Measurements from ENCODE around the gene ADGRA1.

Gene ADGRA1

DNA sequence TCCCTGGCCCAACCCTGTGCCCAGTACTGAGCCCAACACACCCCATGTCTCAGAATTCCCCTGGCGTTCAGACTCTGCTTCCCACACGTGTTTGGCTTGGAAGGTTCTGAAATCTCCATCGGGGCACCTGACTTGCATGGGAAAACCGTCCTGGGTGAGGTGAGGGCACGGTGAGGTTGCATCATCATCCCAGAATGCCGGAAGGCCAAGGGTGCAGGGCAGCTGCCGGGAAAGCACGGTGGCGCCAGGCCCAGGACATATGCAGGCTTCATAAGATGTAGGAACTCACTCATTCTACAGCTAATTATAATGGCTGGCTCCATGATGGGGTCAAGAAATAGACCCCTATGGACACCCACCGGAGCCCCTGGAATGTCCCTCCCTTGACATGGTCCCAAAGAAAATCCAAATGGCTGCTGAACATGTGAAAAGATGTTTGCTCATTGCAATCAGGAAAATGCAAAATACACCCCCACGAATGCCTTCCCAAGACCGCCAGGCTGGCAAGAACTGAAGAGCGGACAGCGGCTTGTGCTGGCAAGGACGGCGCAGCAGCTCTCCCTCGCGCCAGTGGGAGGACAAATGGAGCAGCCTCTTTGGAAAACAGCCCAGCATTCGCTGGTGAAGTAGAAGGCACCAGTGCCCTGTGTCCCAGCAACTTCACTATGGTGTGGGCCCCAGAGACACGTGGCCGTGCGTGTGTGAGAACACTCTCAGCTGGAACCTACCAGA is 74.6 kb downstream of the ADGRA1 start:
- Histone ChIP-seq H2AFZ (ENCODE audit: low read depth, low read length) (no peak overlapping the region), H3K14ac (ENCODE audit: low read length in 2 of 2) (no peak overlapping the region), H3K79me1 (replicated peaks; ENCODE audit: low read length, poor library complexity, severe bottlenecking) (no peaks in the 10 kb centered on the region), H3K27me3 (ENCODE audit: control insufficient read depth in 1 of 2, insufficient read depth in 1 of 2, low read length in 2 of 2) (peaks cover 44 to 75% of the 10 kb centered on the region in 2 experiments), H3K27ac (ENCODE audit: low read length, poor library complexity, severe bottlenecking) (no peak overlapping the region), H3K4ac (ENCODE audit: low read depth in 1 of 2, low read length in 2 of 2) (no peak overlapping the region), H3K18ac (ENCODE audit: low read depth in 1 of 2, low read length in 2 of 2) (no peak overlapping the region), H3K4me3 (ENCODE audit: insufficient read depth in 1 of 2, low read depth in 1 of 2, low read length in 2 of 2) (no peak overlapping the region), H3K9ac (ENCODE audit: low read length) (no peak overlapping the region), H3K4me1 (ENCODE audit: control insufficient read depth, insufficient read depth, low read depth, low read length) (peaks cover 23% of the 10 kb centered on the region), H4K8ac (ENCODE audit: low read length) (no peak overlapping the region), H2AK5ac (ENCODE audit: low read length, severe bottlenecking) (no peak overlapping the region), H2BK15ac (ENCODE audit: low read depth, poor library complexity, severe bottlenecking) (no peak overlapping the region), H3K23ac (ENCODE audit: low read length in 2 of 2) (no peak overlapping the region), H2BK12ac (ENCODE audit: low read length in 2 of 2) (no peak overlapping the region), H2BK120ac (ENCODE audit: low read depth, low read length) (no peak overlapping the region), H2BK5ac (ENCODE audit: low read depth, low read length, poor library complexity, severe bottlenecking) (no peak overlapping the region), H4K91ac (ENCODE audit: low read length) (no peak overlapping the region), H3K36me3 (ENCODE audit: control insufficient read depth in 1 of 2, insufficient read depth in 2 of 2, low read depth in 1 of 2, low read length in 2 of 2) (no peaks in the 10 kb centered on the region), H3K9me3 (ENCODE audit: control insufficient read depth, low read length) (no peaks in the 10 kb centered on the region), H3K4me2 (ENCODE audit: low read length, poor library complexity, severe bottlenecking) (no peak overlapping the region)
- WGBS: 89% methylated on average over 22 of the region's 22 CpGs
- no peak for DNase-seq

DNA sequence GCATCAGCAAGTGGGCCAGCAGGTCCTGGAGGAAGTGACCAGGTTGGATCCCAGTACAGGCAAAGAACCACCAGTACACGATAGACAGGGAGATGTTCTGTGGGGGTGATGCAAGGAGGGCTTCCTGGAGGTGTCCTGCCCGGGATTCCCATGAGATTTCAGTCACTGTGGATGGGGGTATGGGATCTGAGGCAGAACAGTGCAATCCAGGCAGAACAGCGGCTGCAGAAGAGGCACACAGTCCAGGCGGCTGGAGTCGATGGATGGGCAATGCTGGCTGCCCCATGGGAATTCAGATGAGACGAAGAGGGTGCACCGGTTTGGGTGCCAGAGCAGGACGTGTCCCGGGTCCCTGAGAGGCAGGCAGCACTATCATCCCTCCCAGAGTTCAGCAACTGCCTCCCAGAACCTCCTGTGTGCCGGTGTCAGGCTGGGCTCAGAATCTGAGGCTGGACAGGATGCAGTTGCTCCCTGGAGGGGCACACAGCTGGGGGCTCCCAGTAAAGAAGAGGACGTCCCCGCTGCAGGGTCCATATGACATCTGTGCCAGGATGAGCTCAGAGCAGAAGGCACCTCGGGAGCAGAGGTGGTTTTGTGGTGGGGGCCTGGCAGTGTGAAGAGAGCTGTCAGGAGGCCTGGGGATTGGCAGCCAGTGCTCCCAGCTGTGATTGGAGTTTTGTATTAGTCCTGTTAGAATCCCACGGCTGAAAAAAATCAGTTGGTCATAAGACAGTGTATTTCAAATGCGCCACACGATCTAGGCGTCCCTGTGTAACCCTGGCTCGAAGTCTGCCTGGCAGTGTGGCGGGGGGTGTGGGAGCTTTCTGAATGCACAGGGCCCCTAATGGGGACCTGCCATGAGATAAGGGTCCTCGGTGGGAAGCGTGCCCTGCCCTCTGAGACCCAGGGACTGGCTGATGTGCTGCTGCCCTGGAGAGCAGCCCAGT is 75.5 kb downstream of the ADGRA1 start:
- Histone ChIP-seq H3K23ac (ENCODE audit: low read length in 2 of 2) (no peak overlapping the region), H3K18ac (ENCODE audit: low read depth in 1 of 2, low read length in 2 of 2) (no peak overlapping the region), H2AK5ac (ENCODE audit: low read length, severe bottlenecking) (no peak overlapping the region), H3K4ac (ENCODE audit: low read depth in 1 of 2, low read length in 2 of 2) (no peak overlapping the region), H3K4me1 (ENCODE audit: control insufficient read depth, insufficient read depth, low read depth, low read length) (peaks cover 23% of the 10 kb centered on the region), H3K9ac (ENCODE audit: low read length) (no peak overlapping the region), H3K14ac (ENCODE audit: low read length in 2 of 2) (no peak overlapping the region), H3K4me3 (ENCODE audit: insufficient read depth in 1 of 2, low read depth in 1 of 2, low read length in 2 of 2) (no peak overlapping the region), H2BK15ac (ENCODE audit: low read depth, poor library complexity, severe bottlenecking) (no peak overlapping the region), H3K4me2 (ENCODE audit: low read length, poor library complexity, severe bottlenecking) (no peak overlapping the region), H2AFZ (ENCODE audit: low read depth, low read length) (no peak overlapping the region), H3K27me3 (ENCODE audit: control insufficient read depth in 1 of 2, insufficient read depth in 1 of 2, low read length in 2 of 2) (peaks cover 44 to 74% of the 10 kb centered on the region in 2 experiments), H4K8ac (ENCODE audit: low read length) (no peak overlapping the region), H3K9me3 (ENCODE audit: control insufficient read depth, low read length) (no peaks in the 10 kb centered on the region), H3K27ac (ENCODE audit: low read length, poor library complexity, severe bottlenecking) (no peak overlapping the region), H4K91ac (ENCODE audit: low read length) (no peak overlapping the region), H2BK12ac (ENCODE audit: low read length in 2 of 2) (no peak overlapping the region), H3K79me1 (replicated peaks; ENCODE audit: low read length, poor library complexity, severe bottlenecking) (no peaks in the 10 kb centered on the region), H2BK5ac (ENCODE audit: low read depth, low read length, poor library complexity, severe bottlenecking) (no peak overlapping the region), H3K36me3 (ENCODE audit: control insufficient read depth in 1 of 2, insufficient read depth in 2 of 2, low read depth in 1 of 2, low read length in 2 of 2) (no peaks in the 10 kb centered on the region), H2BK120ac (ENCODE audit: low read depth, low read length) (no peak overlapping the region)
- WGBS: 83% methylated on average over 21 of the region's 21 CpGs
- DNase-seq: no peak

DNA sequence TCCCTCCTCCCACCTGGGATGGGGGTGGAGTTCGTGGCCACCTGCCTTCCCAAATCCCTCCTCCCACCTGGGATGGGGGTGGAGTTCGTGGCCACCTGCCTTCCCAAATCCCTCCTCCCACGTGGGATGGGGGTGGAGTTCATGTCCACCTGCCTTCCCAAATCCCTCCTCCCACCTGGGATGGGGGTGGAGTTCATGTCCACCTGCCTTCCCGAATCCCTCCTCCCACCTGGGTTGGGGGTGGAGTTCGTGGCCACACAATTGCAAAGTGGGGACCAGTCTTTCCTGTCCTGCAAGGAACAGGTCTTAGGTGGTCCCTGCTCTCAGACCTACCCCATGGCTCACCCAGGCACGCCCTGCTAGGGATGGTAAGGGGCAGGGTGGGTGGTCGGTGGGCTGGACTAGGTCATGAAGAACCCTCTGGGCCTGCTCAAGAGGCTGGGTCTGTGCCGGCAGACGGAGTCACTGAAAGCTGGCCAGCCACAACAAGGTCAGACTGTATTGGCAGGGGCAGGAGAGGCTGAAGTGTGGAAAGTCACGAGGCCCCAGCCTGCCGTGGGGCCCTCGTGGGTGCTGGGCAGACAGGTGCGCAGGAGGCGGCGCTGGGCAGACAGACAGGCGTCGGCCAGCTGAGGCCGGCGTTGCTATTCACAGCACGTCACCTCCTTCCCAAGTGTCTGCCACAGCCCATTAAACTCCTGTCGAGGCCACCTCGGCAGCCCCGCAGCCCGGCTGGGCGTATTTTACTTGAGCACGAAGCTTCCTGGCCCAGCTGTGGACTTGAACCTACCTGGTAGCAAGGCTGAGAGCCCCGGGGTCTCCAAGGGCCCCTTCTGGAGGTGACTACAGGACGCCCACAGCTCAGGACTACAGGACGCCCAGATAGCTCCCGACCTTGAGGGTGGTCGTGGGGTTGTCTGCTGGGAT is 76.4 kb downstream of the ADGRA1 start:
- Histone ChIP-seq H3K27ac (ENCODE audit: low read length, poor library complexity, severe bottlenecking) (no peak overlapping the region), H3K23ac (ENCODE audit: low read length in 2 of 2) (no peak overlapping the region), H2BK5ac (ENCODE audit: low read depth, low read length, poor library complexity, severe bottlenecking) (no peak overlapping the region), H3K4me2 (ENCODE audit: low read length, poor library complexity, severe bottlenecking) (no peak overlapping the region), H2AFZ (ENCODE audit: low read depth, low read length) (no peak overlapping the region), H3K14ac (ENCODE audit: low read length in 2 of 2) (no peak overlapping the region), H2BK15ac (ENCODE audit: low read depth, poor library complexity, severe bottlenecking) (no peak overlapping the region), H3K4me3 (ENCODE audit: insufficient read depth in 1 of 2, low read depth in 1 of 2, low read length in 2 of 2) (no peak overlapping the region), H3K4ac (ENCODE audit: low read depth in 1 of 2, low read length in 2 of 2) (no peak overlapping the region), H4K91ac (ENCODE audit: low read length) (no peak overlapping the region), H3K4me1 (ENCODE audit: control insufficient read depth, insufficient read depth, low read depth, low read length) (peaks cover 18% of the 10 kb centered on the region), H2BK12ac (ENCODE audit: low read length in 2 of 2) (no peak overlapping the region), H3K79me1 (replicated peaks; ENCODE audit: low read length, poor library complexity, severe bottlenecking) (no peaks in the 10 kb centered on the region), H4K8ac (ENCODE audit: low read length) (no peak overlapping the region), H3K18ac (ENCODE audit: low read depth in 1 of 2, low read length in 2 of 2) (no peak overlapping the region), H2BK120ac (ENCODE audit: low read depth, low read length) (no peak overlapping the region), H3K9me3 (ENCODE audit: control insufficient read depth, low read length) (no peaks in the 10 kb centered on the region), H3K9ac (ENCODE audit: low read length) (no peak overlapping the region), H2AK5ac (ENCODE audit: low read length, severe bottlenecking) (no peak overlapping the region), H3K27me3 (ENCODE audit: control insufficient read depth in 1 of 2, insufficient read depth in 1 of 2, low read length in 2 of 2) (peaks cover 37 to 65% of the 10 kb centered on the region in 2 experiments), H3K36me3 (ENCODE audit: control insufficient read depth in 1 of 2, insufficient read depth in 2 of 2, low read depth in 1 of 2, low read length in 2 of 2) (no peaks in the 10 kb centered on the region)
- WGBS: 84% methylated on average over 26 of the region's 31 CpGs
- DNase-seq: no peak

Measured in mesenchymal stem cell (in vitro differentiated cells and primary cell).